Astrocyte (in vitro differentiated cells and primary cell): ENCODE measurements around the gene TFRC. TPM values are rescaled to one million over a fixed set of nuclear protein-coding genes. Genes with fewer than 3 reads are reported as not detected.

ENCODE experiments used
- DNase-seq: peaks from one replicate; pipeline ENCODE4 v3.0.0-alpha.2; 2010; ENCODE audit warnings: low read depth
- FAIRE-seq: peaks from 2 replicates; lab custom pipeline; 2011; peaks lifted over from hg19 to GRCh38; lab: Jason Lieb, UNC
- H2AFZ ChIP-seq: 2 replicates; pipeline ENCODE4 v1.6.0; 2012; ENCODE audit warnings: low read depth, low read length, inconsistent platforms
- H3K27ac ChIP-seq: 2 replicates; pipeline ENCODE4 v1.5.1; 2011; ENCODE audit warnings: low read depth, low read length, inconsistent platforms
- H3K27me3 ChIP-seq: 2 replicates; pipeline ENCODE4 v1.6.0; 2011; ENCODE audit warnings: low read length, inconsistent platforms; ENCODE audit not compliant: insufficient read depth
- H3K36me3 ChIP-seq: 2 replicates; pipeline ENCODE4 v1.5.1; 2011; ENCODE audit warnings: low read length, inconsistent platforms; ENCODE audit not compliant: insufficient read depth
- H3K4me1 ChIP-seq: 2 replicates; pipeline ENCODE4 v1.5.1; 2011; ENCODE audit warnings: low read length, inconsistent platforms; ENCODE audit not compliant: insufficient read depth
- H3K4me2 ChIP-seq: 2 replicates; pipeline ENCODE4 v1.6.0; 2012; ENCODE audit warnings: low read length, inconsistent platforms
- H3K4me3 ChIP-seq: 2 replicates; pipeline ENCODE4 v1.5.1; 2011; ENCODE audit warnings: low read depth, mild to moderate bottlenecking, low read length, inconsistent platforms; ENCODE audit not compliant: insufficient read depth
- H3K79me2 ChIP-seq: 2 replicates; pipeline ENCODE4 v1.6.0; 2012; ENCODE audit warnings: mild to moderate bottlenecking, low read length, inconsistent platforms; ENCODE audit not compliant: insufficient read depth
- H3K9ac ChIP-seq: 2 replicates; pipeline ENCODE4 v1.6.0; 2012; ENCODE audit warnings: mild to moderate bottlenecking, low read length, inconsistent platforms
- H3K9me3 ChIP-seq: 2 replicates; pipeline ENCODE4 v1.5.1; 2012; ENCODE audit warnings: low read depth, mild to moderate bottlenecking, low read length, inconsistent platforms; ENCODE audit not compliant: insufficient read depth
- H4K20me1 ChIP-seq: 2 replicates; pipeline ENCODE4 v1.6.0; 2012; ENCODE audit warnings: low read length, inconsistent platforms; ENCODE audit not compliant: insufficient read depth
- H3K27ac Mint-ChIP-seq: one replicate; pipeline ENCODE4 v1.8.0; 2021; ENCODE audit warnings: mild to moderate bottlenecking, mixed read lengths; ENCODE audit not compliant: unreplicated experiment
- H3K27me3 Mint-ChIP-seq: one replicate; pipeline ENCODE4 v1.8.0; 2021; ENCODE audit warnings: low read depth, mixed read lengths; ENCODE audit not compliant: unreplicated experiment
- H3K36me3 Mint-ChIP-seq: one replicate; pipeline ENCODE4 v1.8.0; 2021; ENCODE audit warnings: low read depth, mixed read lengths; ENCODE audit not compliant: unreplicated experiment
- H3K4me1 Mint-ChIP-seq: one replicate; pipeline ENCODE4 v1.8.0; 2021; ENCODE audit warnings: low read depth, mixed read lengths; ENCODE audit not compliant: unreplicated experiment
- H3K4me3 Mint-ChIP-seq: one replicate; pipeline ENCODE4 v1.8.0; 2021; ENCODE audit warnings: mild to moderate bottlenecking, moderate library complexity, mixed read lengths; ENCODE audit not compliant: unreplicated experiment
- H3K9me3 Mint-ChIP-seq: one replicate; pipeline ENCODE4 v1.8.0; 2021; ENCODE audit warnings: mild to moderate bottlenecking, mixed read lengths; ENCODE audit not compliant: unreplicated experiment
- EZH2 ChIP-seq: IDR thresholded peaks from 2 replicates; pipeline ENCODE4 v1.6.1; 2012; ENCODE audit warnings: mild to moderate bottlenecking, low read length, inconsistent platforms; ENCODE audit not compliant: insufficient read depth
- total RNA-seq: library from RNA; stranded (reverse); gene quantifications from 2 replicates; pipeline ENCODE4 v1.2.1, GENCODE V29; 2021
- TF ChIP-seq, protein P1 (sequence below): IDR thresholded peaks from 2 replicates; pipeline ENCODE4 v1.5.1; 2011; ENCODE audit warnings: low read depth, mild to moderate bottlenecking, inconsistent platforms, low read length, moderate library complexity; ENCODE audit not compliant: insufficient read depth

TFRC gene
- total RNA-seq, 1 donor from 2014 or later: 98.4 TPM

DNA sequence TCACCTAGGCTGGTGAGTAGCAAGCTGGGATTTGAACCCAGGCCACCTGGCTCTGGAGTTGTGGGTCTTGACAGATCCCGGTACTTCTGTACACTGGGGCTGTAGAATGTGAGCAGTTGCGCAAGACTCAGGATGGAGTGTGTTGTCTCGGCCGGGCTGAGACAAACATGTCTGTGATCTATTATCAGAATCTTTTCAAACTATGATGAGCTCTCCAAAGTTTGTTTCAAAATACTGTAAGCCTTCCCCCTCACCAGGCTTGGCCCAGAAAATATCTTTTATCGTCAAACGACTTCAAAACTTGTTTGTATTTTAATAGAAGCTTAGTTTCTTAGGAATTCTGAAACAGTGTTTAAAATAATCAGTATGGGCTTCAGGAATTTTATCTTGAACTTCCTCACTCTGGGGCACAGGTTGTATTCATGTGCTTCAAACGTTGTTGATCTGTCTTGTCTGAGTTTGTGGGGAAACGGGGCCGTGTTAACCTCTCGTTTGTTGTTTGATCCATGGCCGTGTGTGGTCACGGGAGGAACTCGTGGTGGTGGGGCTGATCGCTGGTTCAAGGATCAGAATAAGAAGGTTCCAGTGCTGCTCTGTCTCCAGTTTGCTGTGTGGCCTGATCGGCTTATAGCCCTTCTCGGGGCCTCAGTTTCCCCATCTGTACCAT is 40.3 kb upstream of the TFRC start:
- peaks cover 2% of the 10 kb centered on the region for H3K9me3 Mint-ChIP-seq
- Histone ChIP-seq H4K20me1 (no peaks in the 10 kb centered on the region), H3K4me2 (no peak overlapping the region), H3K4me1 (no peaks in the 10 kb centered on the region), H3K9ac (no peak overlapping the region), H2AFZ (no peak overlapping the region), H3K4me3 (no peak overlapping the region), H3K36me3 (no peaks in the 10 kb centered on the region), H3K27me3 (no peaks in the 10 kb centered on the region), H3K9me3 (no peaks in the 10 kb centered on the region), H3K27ac (no peak overlapping the region), H3K79me2 (no peaks in the 10 kb centered on the region)
- no peak overlapping the region for H3K27ac Mint-ChIP-seq
- H3K4me1 Mint-ChIP-seq: peaks cover 3% of the 10 kb centered on the region
- no peak for DNase-seq
- no peak for FAIRE-seq
- peaks cover 9% of the 10 kb centered on the region for H3K27me3 Mint-ChIP-seq
- no peaks in the 10 kb centered on the region for H3K36me3 Mint-ChIP-seq
- TF ChIP-seq, protein P1, sequence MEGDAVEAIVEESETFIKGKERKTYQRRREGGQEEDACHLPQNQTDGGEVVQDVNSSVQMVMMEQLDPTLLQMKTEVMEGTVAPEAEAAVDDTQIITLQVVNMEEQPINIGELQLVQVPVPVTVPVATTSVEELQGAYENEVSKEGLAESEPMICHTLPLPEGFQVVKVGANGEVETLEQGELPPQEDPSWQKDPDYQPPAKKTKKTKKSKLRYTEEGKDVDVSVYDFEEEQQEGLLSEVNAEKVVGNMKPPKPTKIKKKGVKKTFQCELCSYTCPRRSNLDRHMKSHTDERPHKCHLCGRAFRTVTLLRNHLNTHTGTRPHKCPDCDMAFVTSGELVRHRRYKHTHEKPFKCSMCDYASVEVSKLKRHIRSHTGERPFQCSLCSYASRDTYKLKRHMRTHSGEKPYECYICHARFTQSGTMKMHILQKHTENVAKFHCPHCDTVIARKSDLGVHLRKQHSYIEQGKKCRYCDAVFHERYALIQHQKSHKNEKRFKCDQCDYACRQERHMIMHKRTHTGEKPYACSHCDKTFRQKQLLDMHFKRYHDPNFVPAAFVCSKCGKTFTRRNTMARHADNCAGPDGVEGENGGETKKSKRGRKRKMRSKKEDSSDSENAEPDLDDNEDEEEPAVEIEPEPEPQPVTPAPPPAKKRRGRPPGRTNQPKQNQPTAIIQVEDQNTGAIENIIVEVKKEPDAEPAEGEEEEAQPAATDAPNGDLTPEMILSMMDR: no peak
- no peak for TF ChIP-seq EZH2
- no peak overlapping the region for H3K4me3 Mint-ChIP-seq

DNA sequence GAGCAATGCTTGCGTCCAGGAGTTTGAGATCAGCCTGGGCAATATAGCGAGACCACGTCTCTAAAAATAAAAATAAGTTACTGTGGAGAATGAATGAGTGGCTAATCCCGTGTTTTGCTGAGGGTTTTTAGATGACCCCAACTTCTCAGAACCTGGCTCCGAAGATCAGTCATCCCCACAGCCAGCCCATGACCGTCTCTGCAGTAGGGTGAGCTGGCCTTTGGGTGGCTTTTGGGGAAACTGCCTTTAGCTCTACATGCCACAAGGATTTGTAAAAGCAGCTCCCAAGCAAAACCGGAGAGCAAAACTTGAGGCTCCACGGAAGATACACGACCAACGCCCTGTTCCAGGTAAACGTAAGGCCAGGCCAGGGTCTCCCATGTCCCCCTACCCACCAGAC is 39.2 kb upstream of the TFRC start:
- FAIRE-seq (no peak), DNase-seq (no peak)
- Mint-ChIP-seq H3K4me3 (no peak overlapping the region), H3K9me3 (peaks cover 2% of the 10 kb centered on the region), H3K36me3 (no peaks in the 10 kb centered on the region), H3K27ac (no peak overlapping the region), H3K27me3 (peaks cover 9% of the 10 kb centered on the region), H3K4me1 (peaks cover 3% of the 10 kb centered on the region)
- Histone ChIP-seq H3K4me2 (no peak overlapping the region), H3K4me3 (no peak overlapping the region), H3K4me1 (no peaks in the 10 kb centered on the region), H3K36me3 (no peaks in the 10 kb centered on the region), H2AFZ (no peak overlapping the region), H4K20me1 (no peaks in the 10 kb centered on the region), H3K27me3 (no peaks in the 10 kb centered on the region), H3K9me3 (no peaks in the 10 kb centered on the region), H3K27ac (no peak overlapping the region), H3K79me2 (no peaks in the 10 kb centered on the region), H3K9ac (no peak overlapping the region)
- no peak for TF ChIP-seq EZH2
- TF ChIP-seq, protein P1: no peak

DNA sequence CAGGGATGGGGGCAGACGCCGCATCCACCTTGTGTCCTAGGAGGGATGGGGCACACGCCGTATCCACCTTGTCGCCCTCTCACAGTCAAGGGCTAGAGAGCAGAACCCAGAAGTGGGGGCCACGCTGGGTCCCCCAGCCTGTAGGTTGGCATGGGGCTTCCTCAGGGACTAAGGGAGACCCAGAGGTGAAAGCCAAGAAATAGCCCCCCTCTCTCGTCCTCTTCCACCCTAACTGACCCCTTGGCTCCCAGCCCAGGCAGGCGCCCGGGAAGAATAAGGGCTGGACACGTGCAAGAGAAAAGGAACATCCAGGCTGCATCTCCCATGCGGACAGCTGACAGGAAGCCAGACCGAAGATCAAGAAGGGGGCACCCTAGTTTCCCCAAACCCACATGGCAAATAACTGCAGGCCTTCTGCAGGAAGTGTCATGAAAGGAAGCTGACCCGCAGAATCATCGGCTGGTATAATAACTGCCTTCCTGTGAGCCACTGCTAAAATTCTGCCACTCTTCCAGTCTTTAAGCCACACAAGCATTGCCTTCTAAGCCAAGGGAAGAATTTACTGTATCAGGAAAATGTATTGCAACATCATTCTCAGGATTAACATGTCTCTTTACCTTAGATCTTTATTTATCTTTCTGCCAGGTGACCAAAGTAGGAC is 38.5 kb upstream of the TFRC start:
- Histone ChIP-seq H3K4me1 (no peaks in the 10 kb centered on the region), H3K9me3 (no peaks in the 10 kb centered on the region), H3K27me3 (no peaks in the 10 kb centered on the region), H3K79me2 (no peaks in the 10 kb centered on the region), H4K20me1 (no peaks in the 10 kb centered on the region), H2AFZ (peak overlapping the region; percentile 47), H3K4me3 (no peak overlapping the region), H3K4me2 (no peak overlapping the region), H3K9ac (no peak overlapping the region), H3K27ac (no peak overlapping the region), H3K36me3 (no peaks in the 10 kb centered on the region)
- H3K9me3 Mint-ChIP-seq: peaks cover 2% of the 10 kb centered on the region
- no peak overlapping the region for H3K27ac Mint-ChIP-seq
- peaks cover 9% of the 10 kb centered on the region for H3K27me3 Mint-ChIP-seq
- H3K4me1 Mint-ChIP-seq: peaks cover 3% of the 10 kb centered on the region
- FAIRE-seq (no peak), DNase-seq (no peak)
- H3K4me3 Mint-ChIP-seq: no peak overlapping the region
- TF ChIP-seq, protein P1: no peak
- TF ChIP-seq EZH2: no peak
- H3K36me3 Mint-ChIP-seq: no peaks in the 10 kb centered on the region
